ENCODE results near the gene FGR.

- no peak for TF ChIP-seq CTCF (IDR thresholded peaks at IDR 0.05; ENCODE audit: low read depth, low read length)
- no peak for TF ChIP-seq POLR2A (IDR thresholded peaks at IDR 0.05; ENCODE audit: extremely low read depth, insufficient read length)
- no peak for TF ChIP-seq MAX (IDR thresholded peaks at IDR 0.05; ENCODE audit: low read depth, low read length)
- no peak for TF ChIP-seq MYC (IDR thresholded peaks at IDR 0.05; ENCODE audit: low read depth, low read length)
These were observed 44.0 kb downstream of the FGR start for GRCh38 chr1:27590917-27591508.

Data from NB4 (cell line).